Hematopoietic multipotent progenitor cell treated with erythropoietin and hydrocortisone succinate and interleukin-3 and kit ligand, for 17 days (in vitro differentiated cells): ENCODE measurements around the gene POLR3E.
"Not testable (repeated sequence)": the region's sequence is repeated elsewhere in the genome, so short reads cannot be mapped to it uniquely, and the experiment has no call there.

Source experiments
- DNase-seq: peaks from one replicate; pipeline ENCODE4 v3.0.0-alpha.2; 2015; ENCODE audit warnings: low spot score

Gene POLR3E

GRCh38 chr16:22293137-22294106 lies 3.8 kb upstream of the POLR3E start:
- DNase-seq: no peak

GRCh38 chr16:22296225-22297113 lies 740 bp upstream of the POLR3E start:
- DNase-seq: no peak

GRCh38 chr16:22297871-22298733 lies 893 bp downstream of the POLR3E start:
- DNase-seq: peak; percentile 93

GRCh38 chr16:22299036-22299435 lies 1.8 kb downstream of the POLR3E start:
- DNase-seq: no peak

- DNase-seq: peak; percentile 76
Observed at GRCh38 chr16:22300427-22301071, 3.3 kb downstream of the POLR3E start.

GRCh38 chr16:22301423-22301822 lies 4.2 kb downstream of the POLR3E start:
- DNase-seq: not testable (repeated sequence)

GRCh38 chr16:22302776-22303363 lies 5.7 kb downstream of the POLR3E start:
- DNase-seq: no peak

GRCh38 chr16:22304411-22304810 lies 7.2 kb downstream of the POLR3E start:
- no peak for DNase-seq

GRCh38 chr16:22306788-22307187 lies 9.6 kb downstream of the POLR3E start:
- DNase-seq: no peak

- no peak for DNase-seq
Observed at GRCh38 chr16:22307838-22308237, 10.6 kb downstream of the POLR3E start.

GRCh38 chr16:22308824-22309520 lies 11.8 kb downstream of the POLR3E start:
- DNase-seq: no peak

GRCh38 chr16:22311520-22311919 lies 14.3 kb downstream of the POLR3E start:
- no peak for DNase-seq

GRCh38 chr16:22312897-22313781 lies 15.9 kb downstream of the POLR3E start:
- DNase-seq: no peak

- no peak for DNase-seq
Observed at GRCh38 chr16:22313876-22314470, 16.8 kb downstream of the POLR3E start.

- DNase-seq: no peak
Observed at GRCh38 chr16:22314661-22315626, 17.7 kb downstream of the POLR3E start.

GRCh38 chr16:22315979-22316378 lies 18.8 kb downstream of the POLR3E start:
- DNase-seq: no peak

GRCh38 chr16:22316411-22316811 lies 19.2 kb downstream of the POLR3E start:
- no peak for DNase-seq
